NCI-H82 (cell line): ENCODE data around the gene CRHR1.

Source experiments
- DNase-seq: peaks from one replicate; lab custom pipeline; 2025; lab: John Stamatoyannopoulos, UW

The CRHR1 gene

DNA sequence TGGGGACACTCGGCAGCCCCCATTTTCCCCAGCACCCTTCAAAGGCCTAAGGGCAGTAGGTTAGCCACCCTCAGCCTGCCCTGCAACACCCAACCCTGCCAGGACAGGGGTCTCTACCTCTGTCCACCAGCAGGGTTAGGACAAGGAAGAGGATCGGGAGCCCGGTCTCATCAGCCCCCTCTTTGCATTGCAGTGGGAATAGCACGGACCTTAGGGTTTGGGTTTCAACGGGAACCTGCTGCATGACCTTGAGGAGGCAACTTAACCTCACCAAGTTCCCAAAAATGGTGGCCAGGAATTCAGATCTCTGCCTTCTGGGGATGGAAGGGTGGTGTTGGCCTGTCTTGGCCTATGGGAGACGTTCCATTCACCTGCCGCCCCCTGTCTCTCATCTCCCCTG, 40.4 kb downstream of the CRHR1 start:
- no peak for DNase-seq

DNA sequence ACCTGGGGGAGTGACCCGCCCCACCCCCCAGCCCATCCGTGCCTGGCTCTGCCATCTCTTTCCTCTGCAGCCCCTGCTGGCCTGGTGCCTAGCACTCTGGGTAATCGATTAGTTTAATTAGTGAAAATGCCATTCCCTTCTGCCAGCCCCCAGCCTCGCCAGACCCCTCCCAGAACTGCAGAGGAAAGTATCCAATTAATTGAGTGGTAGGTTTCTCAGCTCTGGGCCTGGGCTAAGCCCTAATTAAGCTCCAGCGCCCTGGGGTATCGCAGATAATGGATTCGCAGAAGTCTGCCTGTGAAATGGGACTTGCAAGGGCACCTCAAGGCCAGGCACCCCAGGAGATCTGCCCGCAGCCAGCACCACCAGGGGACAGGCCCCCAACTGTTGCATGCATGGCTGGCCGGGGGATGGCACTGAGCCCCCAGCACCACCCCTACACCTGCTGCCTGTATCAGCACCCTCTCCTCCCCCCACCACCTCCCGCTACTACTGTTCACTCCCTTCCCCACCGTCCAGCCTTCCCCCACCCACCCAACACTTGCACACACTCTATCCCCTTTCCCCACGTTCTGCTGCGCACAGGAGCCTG, 40.9 kb downstream of the CRHR1 start:
- DNase-seq, result peak; percentile 96

DNA sequence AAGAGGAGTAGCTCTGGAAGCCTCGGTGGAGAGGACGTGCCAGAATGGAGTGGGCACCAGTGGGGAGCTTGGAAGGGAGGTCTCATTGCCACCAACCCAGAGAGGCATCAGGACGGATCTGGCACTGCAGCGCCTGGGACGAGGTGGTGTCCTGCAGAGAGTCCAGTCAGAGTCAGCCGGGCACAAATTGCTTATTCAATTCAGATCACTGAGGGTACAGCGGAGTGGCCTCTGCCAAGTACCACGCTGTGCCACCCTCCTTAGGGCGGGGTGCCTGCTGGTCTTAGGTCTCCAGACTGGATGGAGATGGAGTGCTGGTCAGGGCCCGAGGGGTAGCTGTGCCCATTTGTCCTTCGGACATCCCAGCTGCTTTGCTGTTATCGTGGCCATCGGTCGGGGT, 41.7 kb downstream of the CRHR1 start:
- no peak for DNase-seq

DNA sequence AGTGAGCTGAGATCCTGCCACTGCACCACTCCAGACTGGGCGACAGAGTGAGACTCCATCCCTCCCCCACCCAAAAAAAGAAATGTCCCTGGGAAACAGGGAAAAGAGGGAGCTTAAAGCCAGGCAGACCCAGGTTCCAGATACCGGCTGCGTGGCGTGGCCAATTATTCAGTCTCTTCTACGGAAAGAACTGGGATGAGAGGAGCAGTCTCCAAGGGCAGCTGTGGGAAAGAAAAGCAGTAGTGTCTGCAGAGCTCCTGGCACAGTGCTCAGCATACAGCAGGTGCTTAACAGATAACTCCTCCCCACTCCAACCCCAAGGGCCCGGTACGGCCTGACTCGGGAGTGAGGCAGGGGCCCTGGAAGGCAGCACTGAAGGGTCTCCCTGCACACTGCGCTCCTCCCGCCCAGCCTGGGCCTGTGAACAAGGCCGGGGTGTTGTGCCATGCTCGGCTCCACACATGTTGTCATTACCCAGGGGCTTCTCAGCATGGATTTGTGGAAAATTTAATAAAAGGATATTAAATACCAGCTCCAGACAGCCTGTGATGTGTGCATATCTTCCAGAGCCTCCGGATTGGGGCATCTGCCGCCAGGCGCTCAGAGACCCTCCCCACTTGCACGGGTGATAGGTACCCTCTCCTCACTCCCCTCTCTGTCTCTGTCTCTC, 42.9 kb downstream of the CRHR1 start:
- DNase-seq, result no peak

DNA sequence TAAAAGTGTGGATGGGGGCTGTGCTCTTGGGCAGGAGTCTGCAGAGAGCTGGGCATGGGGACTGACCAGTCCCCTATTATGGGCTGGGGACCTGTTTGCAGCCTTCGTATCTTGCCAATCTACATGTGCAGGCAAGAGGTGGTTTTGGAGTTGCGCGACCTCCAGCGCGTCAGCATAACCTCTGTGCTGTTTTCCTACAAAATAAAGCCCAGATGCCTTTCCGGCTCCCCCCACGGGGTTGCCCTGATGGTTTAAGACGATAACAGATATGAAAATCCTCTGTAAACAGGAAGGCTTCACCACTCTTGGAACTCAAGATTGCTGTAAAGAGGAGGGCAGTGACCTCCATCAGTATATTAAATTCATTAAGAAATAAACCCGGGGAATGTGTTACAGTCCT, 44.1 kb downstream of the CRHR1 start:
- no peak for DNase-seq

DNA sequence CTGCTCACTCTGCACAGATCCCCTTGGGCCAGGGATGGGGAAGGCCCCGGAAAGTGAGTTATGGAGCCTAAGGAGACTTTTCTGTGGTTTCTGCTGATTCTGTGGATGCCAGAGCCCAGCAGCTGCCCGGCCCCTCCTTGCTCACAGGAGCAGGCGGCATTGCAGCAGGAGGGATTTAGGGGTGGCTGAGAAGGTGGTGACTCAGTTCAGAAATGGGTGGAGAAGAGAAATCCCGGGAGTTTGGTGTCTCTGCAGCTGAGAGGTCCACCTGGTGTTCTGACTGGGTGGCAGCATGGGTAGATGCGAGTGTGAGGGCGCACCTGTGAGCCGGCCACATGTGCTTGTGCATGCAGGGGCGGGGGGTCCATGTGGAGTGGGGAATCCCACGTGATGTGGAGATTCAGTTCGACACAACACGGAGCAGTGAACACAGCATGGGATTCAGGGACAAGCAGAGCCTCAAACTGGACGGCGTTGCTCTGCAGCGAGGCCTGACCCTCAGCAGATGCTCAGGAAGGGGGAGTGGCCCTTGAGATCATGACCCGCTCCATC, 44.5 kb downstream of the CRHR1 start:
- DNase-seq, result no peak

DNA sequence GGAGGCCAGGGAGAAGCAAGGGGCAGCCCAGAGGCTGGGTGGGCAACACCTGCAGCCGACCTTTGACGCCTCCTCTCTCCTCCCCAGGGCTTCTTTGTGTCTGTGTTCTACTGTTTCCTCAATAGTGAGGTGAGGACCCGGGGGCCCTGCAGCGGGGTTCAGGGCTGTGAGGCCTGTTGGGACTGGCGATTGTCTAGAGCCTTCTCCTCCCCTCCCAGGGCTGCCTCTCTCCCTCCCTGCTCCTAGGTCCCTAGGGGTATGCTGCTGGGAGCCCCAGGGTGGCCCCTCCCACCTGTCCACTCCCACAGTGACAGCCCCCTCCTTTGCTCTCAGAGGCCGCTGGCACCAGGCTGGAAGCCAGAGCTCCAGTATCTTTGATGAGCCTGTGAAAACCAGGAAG, 49.8 kb downstream of the CRHR1 start:
- DNase-seq, result peak; percentile 67

DNA sequence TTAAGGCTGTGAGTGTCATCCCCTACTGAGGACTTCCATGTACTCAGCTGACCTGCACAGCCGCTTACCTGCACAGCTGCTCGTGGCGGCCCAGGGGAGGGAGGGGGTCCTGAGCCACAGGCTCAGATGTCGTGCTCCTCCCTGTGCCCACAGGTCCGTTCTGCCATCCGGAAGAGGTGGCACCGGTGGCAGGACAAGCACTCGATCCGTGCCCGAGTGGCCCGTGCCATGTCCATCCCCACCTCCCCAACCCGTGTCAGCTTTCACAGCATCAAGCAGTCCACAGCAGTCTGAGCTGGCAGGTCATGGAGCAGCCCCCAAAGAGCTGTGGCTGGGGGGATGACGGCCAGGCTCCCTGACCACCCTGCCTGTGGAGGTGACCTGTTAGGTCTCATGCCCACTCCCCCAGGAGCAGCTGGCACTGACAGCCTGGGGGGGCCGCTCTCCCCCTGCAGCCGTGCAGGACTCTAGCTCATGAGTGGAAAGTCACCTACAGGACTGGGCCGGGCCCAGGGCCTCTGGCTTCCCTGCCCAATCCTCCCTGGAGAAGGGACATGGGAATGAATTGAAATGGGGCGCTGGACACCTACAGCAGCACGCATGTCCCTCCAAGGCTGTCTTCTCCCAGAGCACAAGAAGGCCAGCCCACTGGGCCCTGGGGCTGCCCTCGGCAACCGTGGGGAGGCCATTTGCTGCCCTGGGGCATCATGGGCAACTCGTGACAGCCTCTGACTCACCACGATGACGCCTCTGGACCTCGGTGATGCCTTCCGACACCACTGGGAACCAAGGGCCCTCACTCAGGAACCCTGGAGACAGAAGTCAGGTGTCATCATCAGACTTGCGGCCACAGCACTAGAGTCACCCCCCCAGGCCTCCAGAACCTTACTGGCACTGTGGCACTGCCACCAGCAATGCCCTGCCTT, 50.6 kb downstream of the CRHR1 start:
- no peak for DNase-seq

DNA sequence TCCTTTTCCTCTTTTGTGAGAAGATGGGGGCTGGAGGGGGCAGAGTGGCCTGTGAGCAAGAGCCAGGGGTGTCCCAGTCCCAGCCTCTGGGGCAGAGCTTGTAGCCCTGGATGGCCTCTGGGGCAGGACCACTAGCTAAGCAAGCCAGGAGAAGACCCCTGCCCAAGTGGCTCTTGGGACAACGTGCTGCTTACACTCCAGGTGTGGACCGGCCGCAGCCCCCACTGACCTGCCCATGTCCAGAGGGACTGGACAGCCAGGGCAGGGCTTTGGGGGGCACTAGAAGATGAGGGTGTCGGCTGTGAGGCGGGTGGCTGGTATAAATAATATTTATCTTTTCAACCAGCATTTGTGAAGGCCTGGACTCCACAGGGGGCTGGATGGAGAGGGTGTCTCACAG, 51.4 kb downstream of the CRHR1 start:
- DNase-seq, result no peak

DNA sequence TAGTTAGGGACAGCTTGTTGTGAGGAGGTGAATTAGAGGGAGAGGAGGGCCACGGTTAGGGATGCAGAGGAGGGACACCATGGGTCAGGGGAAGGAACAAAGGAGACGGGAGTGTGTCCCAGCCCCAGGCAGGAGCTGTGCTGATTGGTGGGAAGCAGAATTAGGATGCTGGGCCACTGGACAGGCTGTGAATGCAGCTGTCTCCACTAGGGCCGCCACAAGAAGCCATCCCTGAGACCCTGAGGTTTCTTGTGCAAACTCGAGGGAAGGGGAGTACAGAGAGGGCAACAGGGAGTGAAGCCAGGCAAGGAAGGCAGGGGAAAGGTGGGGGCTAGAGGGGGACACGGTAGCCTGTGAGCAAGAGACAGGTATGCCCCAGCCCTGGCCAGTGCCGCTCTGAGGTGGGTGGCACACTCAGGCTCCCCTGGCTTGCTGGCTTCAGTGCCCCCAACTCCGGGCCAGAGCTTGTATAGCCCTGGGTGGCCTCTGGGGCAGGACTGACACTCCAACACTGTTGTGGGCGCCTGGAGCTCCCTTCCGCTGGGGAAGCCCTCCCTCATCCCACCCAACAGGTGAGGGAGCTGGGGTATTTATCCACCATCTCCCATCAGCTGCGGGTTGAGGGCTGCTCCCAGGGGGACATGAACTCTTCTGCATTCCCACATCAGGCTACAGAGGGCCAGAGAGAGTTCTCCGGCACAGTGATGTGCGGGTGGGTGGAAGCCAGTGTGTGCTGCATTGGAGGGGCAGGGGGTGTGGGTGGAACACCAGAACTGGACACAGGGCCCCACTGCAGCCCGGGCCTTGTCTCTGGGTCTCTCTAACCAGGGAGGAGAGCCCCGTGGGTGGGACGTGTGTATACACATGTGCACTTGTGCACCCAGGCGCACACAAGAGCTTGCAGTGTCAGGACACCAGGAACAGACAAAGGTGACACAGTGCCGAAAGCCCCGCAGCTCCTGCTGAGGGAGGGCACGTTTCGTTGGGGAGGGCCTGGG, 52.2 kb downstream of the CRHR1 start:
- no peak for DNase-seq

DNA sequence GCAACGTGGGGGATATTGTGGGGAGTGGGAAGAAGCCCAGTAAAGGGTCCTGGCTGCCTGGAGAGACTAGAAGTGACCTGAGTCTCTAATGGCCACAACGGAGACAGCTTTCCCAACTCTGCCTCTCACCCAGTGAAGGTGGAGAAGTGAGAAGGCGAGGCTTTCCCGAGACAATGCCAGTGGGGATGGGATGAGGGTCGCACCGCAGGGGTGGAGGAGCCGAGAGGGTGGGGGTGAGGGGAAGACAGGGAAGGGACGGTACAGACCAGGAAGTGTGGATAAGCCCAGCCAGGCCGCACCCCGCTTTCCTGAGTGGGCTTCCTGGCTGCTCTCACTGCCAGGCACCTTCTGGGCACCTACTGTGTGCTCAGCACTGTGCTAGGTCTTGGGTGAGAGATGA, 53.1 kb downstream of the CRHR1 start:
- no peak for DNase-seq

DNA sequence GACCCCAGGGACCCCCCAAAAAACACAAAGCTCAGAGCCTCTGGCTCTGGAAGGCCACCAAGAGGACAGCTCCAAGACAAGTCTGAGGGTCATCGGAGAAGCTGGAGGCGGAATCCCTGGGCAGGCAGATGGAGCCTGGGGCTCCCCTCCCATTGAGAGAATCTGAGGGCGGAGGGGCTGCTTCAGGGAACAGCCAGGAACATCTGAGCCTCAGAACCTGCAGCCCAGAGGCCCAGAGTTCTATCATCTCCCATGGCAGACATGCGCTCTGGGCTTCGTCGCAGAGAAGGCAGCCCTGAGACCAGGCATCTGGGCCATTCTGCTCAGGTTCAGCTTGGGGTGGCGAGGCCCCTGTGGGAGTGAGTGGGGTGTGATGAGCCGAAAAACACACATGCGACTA, 53.5 kb downstream of the CRHR1 start:
- DNase-seq, result no peak

DNA sequence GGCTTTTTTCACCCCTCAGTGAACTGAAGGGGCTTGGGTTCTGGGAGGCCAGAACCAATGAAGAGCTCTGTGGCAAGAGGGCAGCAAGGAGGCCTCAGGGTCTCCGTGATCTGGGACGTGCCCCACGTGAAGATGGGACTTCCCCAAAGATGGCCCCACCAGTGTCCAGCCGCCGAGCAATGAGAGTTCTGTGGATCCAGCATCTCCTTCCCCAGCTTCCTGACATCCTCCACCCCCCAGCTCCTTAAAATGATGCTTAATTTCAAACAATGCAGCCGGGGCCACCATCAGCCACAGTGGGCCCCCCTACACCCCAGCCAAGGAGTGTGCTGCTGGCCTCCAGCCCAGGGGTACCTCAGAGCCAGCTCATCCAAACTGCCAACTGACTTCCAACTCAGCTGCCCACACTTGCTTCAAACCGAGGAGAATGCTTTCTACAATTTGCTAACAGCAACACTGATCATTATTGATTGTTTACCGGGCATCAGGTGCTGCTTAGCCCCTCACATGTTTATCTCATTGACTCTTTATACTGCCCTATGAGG, 54.7 kb downstream of the CRHR1 start:
- DNase-seq, result no peak

DNA sequence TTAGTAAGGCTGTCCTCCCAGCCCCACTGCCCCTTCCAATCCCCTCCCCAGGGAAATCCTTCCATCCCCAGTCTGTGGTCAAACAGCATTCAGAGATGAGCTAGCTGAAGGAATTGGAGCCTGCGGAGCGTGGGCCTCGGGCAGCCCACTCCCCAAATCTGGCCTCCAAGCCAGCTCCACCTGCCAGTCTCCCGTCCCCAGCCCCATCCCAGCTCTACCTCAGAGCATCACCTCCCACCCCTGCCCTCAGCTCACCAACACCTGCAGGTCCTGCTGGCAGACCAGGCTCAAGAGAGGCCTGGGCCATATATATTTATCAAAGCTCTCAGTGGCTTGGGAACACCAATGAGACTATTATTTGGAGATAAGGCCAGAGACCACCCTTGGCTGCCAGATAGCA, 55.3 kb downstream of the CRHR1 start:
- DNase-seq, result no peak

DNA sequence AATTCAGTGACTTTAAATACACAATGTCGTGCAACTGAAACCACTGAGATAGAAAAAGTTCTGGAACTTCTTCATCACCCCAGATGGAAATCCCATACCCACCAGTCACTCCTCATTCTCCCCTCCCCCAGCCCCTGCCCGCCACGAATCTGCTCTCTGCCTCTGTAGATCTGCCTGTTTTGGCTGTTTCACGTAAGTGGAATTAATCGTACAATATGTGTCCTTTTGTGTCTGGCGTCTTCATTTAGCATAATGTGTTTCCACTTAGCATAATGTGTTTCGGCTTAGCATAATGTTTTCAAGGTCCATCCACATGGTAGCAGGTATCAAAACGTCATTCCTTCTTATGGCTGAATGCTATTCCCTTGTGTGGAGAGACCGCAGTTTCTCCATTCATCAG, 57.1 kb downstream of the CRHR1 start:
- no peak for DNase-seq

DNA sequence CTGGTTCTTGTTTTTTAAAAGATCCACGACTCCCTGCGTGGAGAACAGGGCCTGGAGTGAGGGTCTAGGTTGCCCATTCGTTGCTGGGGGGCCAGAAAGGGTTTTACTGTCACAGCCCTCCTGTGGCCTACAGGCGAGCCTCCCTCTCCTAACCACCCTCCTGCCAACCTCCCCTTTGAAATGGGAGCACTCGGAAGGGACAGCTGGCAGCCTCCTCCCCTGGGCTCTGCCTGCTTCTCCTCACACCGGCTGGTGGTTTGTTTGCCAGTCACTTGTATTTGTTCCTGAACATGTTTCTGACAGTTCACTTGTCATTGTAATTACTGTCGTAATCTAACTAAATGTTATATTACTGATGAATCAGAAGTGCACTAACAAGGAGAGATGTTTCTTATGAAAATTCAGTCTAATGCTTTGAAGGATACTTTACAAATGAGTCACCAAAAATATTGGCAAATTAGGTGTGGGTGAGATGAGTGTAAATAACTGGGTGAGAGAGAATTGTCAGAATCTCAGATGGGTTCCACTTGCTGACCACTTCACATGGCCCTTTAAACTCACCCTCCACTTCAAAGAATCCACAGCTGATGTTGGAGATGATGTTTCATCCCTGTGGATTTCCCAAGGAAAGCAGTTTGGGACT, 57.9 kb downstream of the CRHR1 start:
- no peak for DNase-seq

DNA sequence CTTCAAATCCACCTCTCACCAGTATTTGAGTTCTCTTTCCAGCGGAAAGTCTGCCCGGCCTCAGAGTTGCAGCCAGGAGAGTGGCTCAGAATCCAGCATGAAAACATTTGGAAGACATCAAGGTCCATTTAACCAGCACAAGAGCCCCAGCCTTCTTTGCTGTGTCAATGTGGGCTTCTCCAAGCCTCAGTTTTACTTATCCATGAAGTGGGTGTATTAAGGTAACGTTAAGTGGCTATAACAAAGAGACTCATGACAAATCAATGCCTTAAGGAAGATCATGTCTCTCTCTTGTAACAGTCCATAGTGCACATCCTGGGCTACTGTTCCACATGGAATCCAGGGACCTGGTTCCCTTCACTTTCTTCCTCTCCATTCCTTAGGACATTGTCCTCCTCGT, 59.6 kb downstream of the CRHR1 start:
- no peak for DNase-seq

DNA sequence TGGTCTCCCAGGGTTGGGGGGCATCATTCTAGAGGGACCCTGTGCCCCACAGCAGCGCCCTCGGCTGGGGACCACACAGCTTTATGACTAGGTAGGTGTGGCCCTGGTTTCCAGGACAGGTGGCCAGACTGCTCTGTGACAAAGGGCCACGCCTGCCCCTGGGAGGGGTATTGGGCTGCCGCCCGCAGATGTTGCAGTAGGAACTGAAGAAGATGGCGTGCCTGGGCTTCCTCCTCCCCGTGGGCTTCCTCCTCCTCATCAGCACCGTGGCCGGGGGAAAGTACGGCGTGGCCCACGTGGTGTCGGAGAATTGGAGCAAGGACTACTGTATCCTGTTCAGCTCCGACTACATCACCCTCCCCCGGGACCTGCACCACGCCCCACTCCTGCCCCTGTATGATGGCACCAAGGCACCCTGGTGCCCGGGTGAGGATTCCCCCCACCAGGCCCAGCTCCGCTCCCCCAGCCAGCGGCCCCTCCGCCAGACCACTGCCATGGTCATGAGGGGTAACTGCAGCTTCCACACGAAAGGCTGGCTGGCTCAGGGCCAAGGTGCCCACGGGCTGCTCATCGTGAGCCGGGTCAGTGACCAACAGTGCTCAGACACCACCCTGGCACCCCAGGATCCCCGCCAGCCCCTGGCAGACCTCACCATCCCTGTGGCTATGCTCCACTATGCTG, 60.7 kb downstream of the CRHR1 start, which contains the start of gene SPPL2C:
TSS of gene SPPL2C (plus strand) at position 187 of the 681 bp plus-strand sequence. CDS start at position 213, 26 bp downstream.
- no peak for DNase-seq

DNA sequence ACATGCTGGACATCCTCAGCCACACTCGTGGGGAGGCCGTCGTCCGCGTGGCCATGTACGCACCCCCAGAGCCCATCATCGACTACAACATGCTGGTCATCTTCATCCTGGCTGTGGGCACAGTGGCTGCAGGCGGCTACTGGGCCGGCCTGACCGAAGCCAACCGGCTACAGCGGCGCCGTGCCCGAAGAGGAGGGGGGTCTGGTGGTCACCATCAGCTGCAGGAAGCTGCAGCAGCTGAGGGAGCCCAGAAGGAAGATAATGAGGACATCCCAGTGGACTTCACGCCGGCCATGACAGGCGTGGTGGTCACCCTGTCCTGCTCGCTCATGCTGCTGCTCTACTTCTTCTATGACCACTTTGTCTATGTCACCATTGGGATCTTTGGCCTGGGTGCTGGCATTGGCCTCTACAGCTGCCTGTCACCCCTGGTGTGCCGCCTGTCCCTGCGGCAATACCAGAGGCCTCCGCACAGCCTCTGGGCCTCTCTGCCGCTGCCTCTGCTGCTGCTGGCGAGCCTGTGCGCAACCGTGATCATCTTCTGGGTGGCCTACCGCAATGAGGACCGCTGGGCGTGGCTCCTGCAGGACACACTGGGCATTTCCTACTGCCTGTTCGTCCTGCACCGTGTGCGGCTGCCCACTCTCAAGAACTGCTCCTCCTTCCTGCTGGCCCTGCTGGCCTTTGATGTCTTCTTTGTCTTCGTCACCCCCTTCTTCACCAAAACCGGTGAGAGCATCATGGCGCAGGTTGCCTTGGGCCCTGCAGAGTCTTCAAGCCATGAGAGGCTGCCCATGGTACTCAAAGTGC, 61.5 kb downstream of the CRHR1 start:
- no peak for DNase-seq
